ENCODE measurements around the gene TOX3. TPM values are rescaled to one million over a fixed set of nuclear protein-coding genes. Genes with fewer than 3 reads are reported as not detected.

Gene TOX3
- total RNA-seq, 1 experiment from 2014 or later, result 20.2 TPM

DNA sequence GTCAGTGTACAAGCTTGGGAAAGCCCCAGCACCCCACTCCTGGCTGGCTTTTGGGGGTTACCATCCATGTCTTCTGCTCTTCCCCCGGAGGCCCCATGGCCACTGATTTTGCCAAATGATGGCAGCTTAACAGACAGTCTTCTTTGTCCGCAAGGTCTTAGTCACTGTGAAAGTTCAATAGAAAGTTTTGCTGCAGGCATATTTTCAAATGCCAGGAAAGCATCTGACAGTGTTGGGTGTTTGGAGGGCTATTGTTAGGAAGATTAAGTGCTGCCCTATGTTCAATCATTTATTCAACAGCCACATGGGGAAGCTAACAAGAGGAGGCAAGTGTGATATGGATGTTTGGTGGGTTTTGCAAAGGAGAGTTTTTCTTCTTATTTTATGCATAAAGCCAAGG, 122.4 kb downstream of the TOX3 start:
- Mint-ChIP-seq H3K27me3 (ENCODE audit: low read depth) (no peaks in the 10 kb centered on the region), H3K36me3 (no peaks in the 10 kb centered on the region), H3K27ac (no peak overlapping the region), H3K4me3 (no peak overlapping the region), H3K9me3 (peaks cover 5% of the 10 kb centered on the region; the same call in 1 of the 2 replicates), H3K4me1 (no peaks in the 10 kb centered on the region)
- ChIA-PET CTCF (interaction anchor here (0.5 kb wide), 2 partner anchors 196 to 232 kb away, joined by 3 read pairs; no protein-coding TSS in a partner anchor), POLR2A (no interaction called here)
- ATAC-seq (no peak), DNase-seq (ENCODE audit: low spot score) (no peak)
- TF ChIP-seq ESRRA (CRISPR knock-in tag; IDR thresholded peaks at IDR 0.05; ENCODE audit: borderline replicate concordance) (no peak), CBFB (CRISPR knock-in tag; IDR thresholded peaks at IDR 0.05; ENCODE audit: low read depth) (no peak), TEAD4 (CRISPR knock-in tag; IDR thresholded peaks at IDR 0.05) (no peak), SMAD4 (CRISPR knock-in tag; IDR thresholded peaks at IDR 0.05) (no peak), ZNF423 (CRISPR knock-in tag; IDR thresholded peaks at IDR 0.05) (no peak), ZNF396 (CRISPR knock-in tag; IDR thresholded peaks at IDR 0.05; ENCODE audit: borderline replicate concordance) (no peak)
- TF ChIP-seq, protein P1, sequence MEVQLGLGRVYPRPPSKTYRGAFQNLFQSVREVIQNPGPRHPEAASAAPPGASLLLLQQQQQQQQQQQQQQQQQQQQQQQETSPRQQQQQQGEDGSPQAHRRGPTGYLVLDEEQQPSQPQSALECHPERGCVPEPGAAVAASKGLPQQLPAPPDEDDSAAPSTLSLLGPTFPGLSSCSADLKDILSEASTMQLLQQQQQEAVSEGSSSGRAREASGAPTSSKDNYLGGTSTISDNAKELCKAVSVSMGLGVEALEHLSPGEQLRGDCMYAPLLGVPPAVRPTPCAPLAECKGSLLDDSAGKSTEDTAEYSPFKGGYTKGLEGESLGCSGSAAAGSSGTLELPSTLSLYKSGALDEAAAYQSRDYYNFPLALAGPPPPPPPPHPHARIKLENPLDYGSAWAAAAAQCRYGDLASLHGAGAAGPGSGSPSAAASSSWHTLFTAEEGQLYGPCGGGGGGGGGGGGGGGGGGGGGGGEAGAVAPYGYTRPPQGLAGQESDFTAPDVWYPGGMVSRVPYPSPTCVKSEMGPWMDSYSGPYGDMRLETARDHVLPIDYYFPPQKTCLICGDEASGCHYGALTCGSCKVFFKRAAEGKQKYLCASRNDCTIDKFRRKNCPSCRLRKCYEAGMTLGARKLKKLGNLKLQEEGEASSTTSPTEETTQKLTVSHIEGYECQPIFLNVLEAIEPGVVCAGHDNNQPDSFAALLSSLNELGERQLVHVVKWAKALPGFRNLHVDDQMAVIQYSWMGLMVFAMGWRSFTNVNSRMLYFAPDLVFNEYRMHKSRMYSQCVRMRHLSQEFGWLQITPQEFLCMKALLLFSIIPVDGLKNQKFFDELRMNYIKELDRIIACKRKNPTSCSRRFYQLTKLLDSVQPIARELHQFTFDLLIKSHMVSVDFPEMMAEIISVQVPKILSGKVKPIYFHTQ (CRISPR knock-in tag; IDR thresholded peaks at IDR 0.05), result no peak
- TF ChIP-seq, protein P2, sequence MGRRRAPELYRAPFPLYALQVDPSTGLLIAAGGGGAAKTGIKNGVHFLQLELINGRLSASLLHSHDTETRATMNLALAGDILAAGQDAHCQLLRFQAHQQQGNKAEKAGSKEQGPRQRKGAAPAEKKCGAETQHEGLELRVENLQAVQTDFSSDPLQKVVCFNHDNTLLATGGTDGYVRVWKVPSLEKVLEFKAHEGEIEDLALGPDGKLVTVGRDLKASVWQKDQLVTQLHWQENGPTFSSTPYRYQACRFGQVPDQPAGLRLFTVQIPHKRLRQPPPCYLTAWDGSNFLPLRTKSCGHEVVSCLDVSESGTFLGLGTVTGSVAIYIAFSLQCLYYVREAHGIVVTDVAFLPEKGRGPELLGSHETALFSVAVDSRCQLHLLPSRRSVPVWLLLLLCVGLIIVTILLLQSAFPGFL (CRISPR knock-in tag; IDR thresholded peaks at IDR 0.05; ENCODE audit: borderline replicate concordance), result no peak
- TF ChIP-seq, protein P3, sequence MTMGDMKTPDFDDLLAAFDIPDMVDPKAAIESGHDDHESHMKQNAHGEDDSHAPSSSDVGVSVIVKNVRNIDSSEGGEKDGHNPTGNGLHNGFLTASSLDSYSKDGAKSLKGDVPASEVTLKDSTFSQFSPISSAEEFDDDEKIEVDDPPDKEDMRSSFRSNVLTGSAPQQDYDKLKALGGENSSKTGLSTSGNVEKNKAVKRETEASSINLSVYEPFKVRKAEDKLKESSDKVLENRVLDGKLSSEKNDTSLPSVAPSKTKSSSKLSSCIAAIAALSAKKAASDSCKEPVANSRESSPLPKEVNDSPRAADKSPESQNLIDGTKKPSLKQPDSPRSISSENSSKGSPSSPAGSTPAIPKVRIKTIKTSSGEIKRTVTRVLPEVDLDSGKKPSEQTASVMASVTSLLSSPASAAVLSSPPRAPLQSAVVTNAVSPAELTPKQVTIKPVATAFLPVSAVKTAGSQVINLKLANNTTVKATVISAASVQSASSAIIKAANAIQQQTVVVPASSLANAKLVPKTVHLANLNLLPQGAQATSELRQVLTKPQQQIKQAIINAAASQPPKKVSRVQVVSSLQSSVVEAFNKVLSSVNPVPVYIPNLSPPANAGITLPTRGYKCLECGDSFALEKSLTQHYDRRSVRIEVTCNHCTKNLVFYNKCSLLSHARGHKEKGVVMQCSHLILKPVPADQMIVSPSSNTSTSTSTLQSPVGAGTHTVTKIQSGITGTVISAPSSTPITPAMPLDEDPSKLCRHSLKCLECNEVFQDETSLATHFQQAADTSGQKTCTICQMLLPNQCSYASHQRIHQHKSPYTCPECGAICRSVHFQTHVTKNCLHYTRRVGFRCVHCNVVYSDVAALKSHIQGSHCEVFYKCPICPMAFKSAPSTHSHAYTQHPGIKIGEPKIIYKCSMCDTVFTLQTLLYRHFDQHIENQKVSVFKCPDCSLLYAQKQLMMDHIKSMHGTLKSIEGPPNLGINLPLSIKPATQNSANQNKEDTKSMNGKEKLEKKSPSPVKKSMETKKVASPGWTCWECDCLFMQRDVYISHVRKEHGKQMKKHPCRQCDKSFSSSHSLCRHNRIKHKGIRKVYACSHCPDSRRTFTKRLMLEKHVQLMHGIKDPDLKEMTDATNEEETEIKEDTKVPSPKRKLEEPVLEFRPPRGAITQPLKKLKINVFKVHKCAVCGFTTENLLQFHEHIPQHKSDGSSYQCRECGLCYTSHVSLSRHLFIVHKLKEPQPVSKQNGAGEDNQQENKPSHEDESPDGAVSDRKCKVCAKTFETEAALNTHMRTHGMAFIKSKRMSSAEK (CRISPR knock-in tag; IDR thresholded peaks at IDR 0.05; ENCODE audit: borderline replicate concordance), result no peak
- TF ChIP-seq, protein P4, sequence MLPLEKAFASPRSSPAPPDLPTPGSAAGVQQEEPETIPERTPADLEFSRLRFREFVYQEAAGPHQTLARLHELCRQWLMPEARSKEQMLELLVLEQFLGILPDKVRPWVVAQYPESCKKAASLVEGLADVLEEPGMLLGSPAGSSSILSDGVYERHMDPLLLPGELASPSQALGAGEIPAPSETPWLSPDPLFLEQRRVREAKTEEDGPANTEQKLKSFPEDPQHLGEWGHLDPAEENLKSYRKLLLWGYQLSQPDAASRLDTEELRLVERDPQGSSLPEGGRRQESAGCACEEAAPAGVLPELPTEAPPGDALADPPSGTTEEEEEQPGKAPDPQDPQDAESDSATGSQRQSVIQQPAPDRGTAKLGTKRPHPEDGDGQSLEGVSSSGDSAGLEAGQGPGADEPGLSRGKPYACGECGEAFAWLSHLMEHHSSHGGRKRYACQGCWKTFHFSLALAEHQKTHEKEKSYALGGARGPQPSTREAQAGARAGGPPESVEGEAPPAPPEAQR (CRISPR knock-in tag; IDR thresholded peaks at IDR 0.05), result no peak

DNA sequence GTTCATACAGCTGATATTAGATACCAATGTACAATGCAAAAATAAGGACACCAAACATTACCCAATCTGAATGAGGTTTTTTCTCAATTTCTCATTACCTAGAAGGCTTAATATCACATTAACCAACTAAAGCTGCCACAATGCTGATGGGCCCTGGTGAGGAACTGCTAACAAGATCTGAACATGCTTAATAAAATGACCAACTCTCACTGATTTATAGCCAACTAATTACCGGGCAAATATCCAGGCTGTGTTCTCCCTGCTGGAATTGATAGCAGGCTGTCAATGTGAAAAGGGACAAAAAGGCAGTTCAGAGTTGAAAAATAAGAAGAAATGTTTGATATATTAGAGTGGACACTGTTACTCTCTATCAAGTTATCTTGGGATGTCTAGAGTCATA, 124.6 kb downstream of the TOX3 start:
- no peak for ATAC-seq
- Mint-ChIP-seq H3K4me1 (no peaks in the 10 kb centered on the region), H3K4me3 (no peak overlapping the region), H3K36me3 (peaks cover 8% of the 10 kb centered on the region), H3K9me3 (peaks cover 23% of the 10 kb centered on the region), H3K27ac (no peak overlapping the region), H3K27me3 (ENCODE audit: low read depth) (no peaks in the 10 kb centered on the region)
- CTCF ChIA-PET, result no interaction called here
- DNase-seq (ENCODE audit: low spot score), result no peak
- POLR2A ChIA-PET, result no interaction called here
- no peak for TF ChIP-seq SP1 (CRISPR knock-in tag; conservative IDR thresholded peaks at IDR 0.05)
- TF ChIP-seq TCF7 (CRISPR knock-in tag; IDR thresholded peaks at IDR 0.05; ENCODE audit: low read depth), result no peak
- no peak for TF ChIP-seq ZNF219 (CRISPR knock-in tag; IDR thresholded peaks at IDR 0.05; ENCODE audit: borderline replicate concordance)
- TF ChIP-seq, protein P5, sequence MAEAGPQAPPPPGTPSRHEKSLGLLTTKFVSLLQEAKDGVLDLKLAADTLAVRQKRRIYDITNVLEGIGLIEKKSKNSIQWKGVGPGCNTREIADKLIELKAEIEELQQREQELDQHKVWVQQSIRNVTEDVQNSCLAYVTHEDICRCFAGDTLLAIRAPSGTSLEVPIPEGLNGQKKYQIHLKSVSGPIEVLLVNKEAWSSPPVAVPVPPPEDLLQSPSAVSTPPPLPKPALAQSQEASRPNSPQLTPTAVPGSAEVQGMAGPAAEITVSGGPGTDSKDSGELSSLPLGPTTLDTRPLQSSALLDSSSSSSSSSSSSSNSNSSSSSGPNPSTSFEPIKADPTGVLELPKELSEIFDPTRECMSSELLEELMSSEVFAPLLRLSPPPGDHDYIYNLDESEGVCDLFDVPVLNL (CRISPR knock-in tag; IDR thresholded peaks at IDR 0.05; ENCODE audit: borderline replicate concordance, low read depth), result no peak
- TF ChIP-seq, protein P6, sequence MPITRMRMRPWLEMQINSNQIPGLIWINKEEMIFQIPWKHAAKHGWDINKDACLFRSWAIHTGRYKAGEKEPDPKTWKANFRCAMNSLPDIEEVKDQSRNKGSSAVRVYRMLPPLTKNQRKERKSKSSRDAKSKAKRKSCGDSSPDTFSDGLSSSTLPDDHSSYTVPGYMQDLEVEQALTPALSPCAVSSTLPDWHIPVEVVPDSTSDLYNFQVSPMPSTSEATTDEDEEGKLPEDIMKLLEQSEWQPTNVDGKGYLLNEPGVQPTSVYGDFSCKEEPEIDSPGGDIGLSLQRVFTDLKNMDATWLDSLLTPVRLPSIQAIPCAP (CRISPR knock-in tag; IDR thresholded peaks at IDR 0.05), result no peak
- TF ChIP-seq SMAD4 (CRISPR knock-in tag; IDR thresholded peaks at IDR 0.05), result no peak
- TF ChIP-seq ATF1 (CRISPR knock-in tag; IDR thresholded peaks at IDR 0.05), result no peak
- TF ChIP-seq IRF2 (CRISPR knock-in tag; IDR thresholded peaks at IDR 0.05; ENCODE audit: borderline replicate concordance, low read depth), result no peak
- TF ChIP-seq CREB1 (CRISPR knock-in tag; IDR thresholded peaks at IDR 0.05), result no peak
- TF ChIP-seq, protein P7, sequence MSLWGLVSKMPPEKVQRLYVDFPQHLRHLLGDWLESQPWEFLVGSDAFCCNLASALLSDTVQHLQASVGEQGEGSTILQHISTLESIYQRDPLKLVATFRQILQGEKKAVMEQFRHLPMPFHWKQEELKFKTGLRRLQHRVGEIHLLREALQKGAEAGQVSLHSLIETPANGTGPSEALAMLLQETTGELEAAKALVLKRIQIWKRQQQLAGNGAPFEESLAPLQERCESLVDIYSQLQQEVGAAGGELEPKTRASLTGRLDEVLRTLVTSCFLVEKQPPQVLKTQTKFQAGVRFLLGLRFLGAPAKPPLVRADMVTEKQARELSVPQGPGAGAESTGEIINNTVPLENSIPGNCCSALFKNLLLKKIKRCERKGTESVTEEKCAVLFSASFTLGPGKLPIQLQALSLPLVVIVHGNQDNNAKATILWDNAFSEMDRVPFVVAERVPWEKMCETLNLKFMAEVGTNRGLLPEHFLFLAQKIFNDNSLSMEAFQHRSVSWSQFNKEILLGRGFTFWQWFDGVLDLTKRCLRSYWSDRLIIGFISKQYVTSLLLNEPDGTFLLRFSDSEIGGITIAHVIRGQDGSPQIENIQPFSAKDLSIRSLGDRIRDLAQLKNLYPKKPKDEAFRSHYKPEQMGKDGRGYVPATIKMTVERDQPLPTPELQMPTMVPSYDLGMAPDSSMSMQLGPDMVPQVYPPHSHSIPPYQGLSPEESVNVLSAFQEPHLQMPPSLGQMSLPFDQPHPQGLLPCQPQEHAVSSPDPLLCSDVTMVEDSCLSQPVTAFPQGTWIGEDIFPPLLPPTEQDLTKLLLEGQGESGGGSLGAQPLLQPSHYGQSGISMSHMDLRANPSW (CRISPR knock-in tag; conservative IDR thresholded peaks at IDR 0.05; ENCODE audit: low read depth), result no peak
- no peak for TF ChIP-seq ZNF396 (CRISPR knock-in tag; IDR thresholded peaks at IDR 0.05; ENCODE audit: borderline replicate concordance)
- no peak for TF ChIP-seq FOXP1 (CRISPR knock-in tag; IDR thresholded peaks at IDR 0.05; ENCODE audit: borderline replicate concordance)
- no peak for TF ChIP-seq ELF4 (CRISPR knock-in tag; IDR thresholded peaks at IDR 0.05; ENCODE audit: low read depth)

All from WTC11 (cell line).